Fibroblast of peridontal ligament (primary cell): Measurements from ENCODE around the gene PREX1.
"Not testable (repeated sequence)": the region's sequence is repeated elsewhere in the genome, so short reads cannot be mapped to it uniquely, and the experiment has no call there.

Experiments used
- DNase-seq: peaks from one replicate; pipeline ENCODE4 v3.0.0-alpha.2; 2010; ENCODE audit errors: extremely low read depth

The PREX1 gene

GRCh38 chr20:48827855-48828733, at the start of gene PREX1:
PREX1 (minus strand) TSS chr20:48827999; CDS start chr20:48827860, 139 bp downstream.
- peak; percentile 64 for DNase-seq

GRCh38 chr20:48877304-48877703, 49.5 kb upstream of the PREX1 start:
- DNase-seq = no peak

- peak; percentile 31 for DNase-seq
Measured at GRCh38 chr20:48875914-48876240, 48.1 kb upstream of the PREX1 start.

- no peak for DNase-seq
Measured at GRCh38 chr20:48875233-48875913, 47.6 kb upstream of the PREX1 start.

- DNase-seq = not testable (repeated sequence)
Measured at GRCh38 chr20:48869442-48869841, 41.6 kb upstream of the PREX1 start.

DNA sequence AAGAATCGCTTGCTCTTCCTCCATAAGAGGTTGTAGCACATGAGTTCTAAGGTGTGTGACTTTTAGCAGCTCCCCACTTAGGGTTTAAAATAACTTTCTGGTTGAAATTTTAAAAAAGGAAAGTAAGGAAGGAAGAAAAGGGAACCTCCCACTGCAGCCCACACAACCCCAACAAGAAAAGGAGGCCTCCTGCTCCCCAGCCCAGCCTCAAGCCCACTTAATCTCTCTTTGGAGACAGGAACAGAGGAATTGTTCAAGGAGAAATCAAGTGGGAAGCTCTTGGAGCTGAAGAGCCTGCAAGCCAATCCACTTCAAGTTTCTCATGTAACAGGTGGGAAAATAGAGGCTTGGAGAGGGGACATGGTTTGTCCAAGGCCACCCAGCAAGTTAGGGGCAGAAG, 39.1 kb upstream of the PREX1 start:
- no peak for DNase-seq

DNA sequence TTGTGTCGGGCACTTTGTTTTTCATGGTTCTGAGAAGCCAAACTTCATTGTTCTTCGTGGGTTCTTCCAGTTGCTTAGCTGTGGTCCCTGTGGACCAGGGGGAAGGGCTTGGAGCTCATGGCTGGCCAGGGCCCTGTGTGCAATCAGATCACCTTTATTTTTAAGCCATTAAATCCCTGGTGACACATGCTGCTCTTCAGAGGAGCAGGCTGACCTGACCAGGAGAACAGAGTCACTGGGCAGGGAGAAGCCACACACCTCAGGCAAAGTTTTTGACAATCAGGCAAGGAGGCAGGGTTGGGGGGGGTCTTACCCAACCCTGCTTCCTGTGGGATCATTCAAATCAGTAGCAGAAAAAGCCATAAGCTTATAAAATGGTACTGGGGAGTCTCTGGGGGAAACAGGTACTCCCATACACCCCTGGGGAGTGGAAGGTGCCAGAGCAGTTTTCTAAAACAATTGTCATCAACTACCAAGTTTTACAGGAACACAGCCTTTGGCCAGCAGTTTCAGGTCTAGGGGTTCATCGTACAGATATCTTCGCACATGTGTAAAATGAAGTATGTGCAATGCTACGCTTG, 37.0 kb upstream of the PREX1 start:
- DNase-seq = no peak

DNA sequence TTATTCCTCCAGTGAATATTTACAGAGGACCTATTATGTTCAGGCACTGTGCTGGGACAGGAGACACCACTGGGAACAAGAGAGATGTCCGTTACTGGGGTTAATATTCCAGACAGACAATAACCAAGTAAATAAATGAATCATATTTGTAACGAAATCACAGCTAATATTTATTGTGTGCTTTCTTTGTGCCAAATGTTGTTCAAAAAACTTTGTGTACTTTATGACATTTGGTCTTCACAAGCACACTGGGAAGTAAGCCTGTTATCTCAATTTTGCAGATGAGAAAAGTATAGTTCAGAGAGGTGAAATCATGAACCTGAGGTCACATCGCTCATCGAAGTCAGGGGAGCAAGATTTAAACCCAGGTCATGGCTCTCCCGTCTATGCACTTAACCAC, 36.5 kb upstream of the PREX1 start:
- DNase-seq = no peak

- DNase-seq = no peak
Measured at GRCh38 chr20:48862279-48862678, 34.5 kb upstream of the PREX1 start.

- DNase-seq = no peak
Measured at GRCh38 chr20:48861444-48861843, 33.6 kb upstream of the PREX1 start.

- DNase-seq = no peak
Measured at GRCh38 chr20:48858075-48858790, 30.4 kb upstream of the PREX1 start.

DNA sequence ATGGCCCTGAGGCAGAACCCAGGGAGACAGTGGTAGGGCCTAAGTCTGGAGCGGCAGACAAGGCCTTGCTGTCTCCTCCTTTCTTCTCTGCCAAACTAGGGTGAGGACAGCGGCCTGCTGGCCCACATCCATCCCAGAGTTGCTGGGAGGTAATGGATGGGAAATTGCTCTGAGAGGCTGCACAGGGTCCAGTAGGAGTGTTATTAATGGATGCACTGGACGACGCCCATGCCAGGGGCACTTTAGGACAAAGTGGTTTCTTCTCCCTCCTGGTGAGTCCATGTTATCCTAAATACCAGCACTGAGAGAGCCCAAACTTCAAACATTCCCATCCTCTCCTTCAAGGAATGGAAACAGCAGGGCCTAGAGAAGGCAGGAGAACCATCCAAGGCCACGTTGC, 28.3 kb upstream of the PREX1 start:
- DNase-seq = no peak

DNA sequence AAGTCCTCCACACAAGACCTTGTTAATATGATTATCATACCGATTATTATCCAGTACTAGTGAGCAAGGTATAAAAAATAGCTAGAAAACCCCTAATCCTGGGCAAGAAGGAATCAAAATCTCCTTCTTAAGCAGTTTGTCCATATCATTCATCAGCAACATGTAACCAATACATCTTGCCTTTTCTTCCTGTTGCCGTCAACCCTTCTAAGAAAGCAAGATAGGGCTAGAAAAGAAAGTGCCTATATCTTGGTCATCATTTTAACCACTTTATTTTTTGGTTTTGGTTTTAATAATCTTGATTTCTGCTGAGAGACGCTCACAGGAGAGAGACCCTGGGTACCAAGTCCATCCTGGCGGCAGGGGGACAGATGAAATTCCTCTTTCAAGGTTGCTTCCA, 27.2 kb upstream of the PREX1 start:
- no peak for DNase-seq

- DNase-seq = no peak
Measured at GRCh38 chr20:48852609-48853008, 24.8 kb upstream of the PREX1 start.

- no peak for DNase-seq
Measured at GRCh38 chr20:48851579-48851978, 23.8 kb upstream of the PREX1 start.

GRCh38 chr20:48850977-48851299, 23.1 kb upstream of the PREX1 start:
- DNase-seq = no peak

DNA sequence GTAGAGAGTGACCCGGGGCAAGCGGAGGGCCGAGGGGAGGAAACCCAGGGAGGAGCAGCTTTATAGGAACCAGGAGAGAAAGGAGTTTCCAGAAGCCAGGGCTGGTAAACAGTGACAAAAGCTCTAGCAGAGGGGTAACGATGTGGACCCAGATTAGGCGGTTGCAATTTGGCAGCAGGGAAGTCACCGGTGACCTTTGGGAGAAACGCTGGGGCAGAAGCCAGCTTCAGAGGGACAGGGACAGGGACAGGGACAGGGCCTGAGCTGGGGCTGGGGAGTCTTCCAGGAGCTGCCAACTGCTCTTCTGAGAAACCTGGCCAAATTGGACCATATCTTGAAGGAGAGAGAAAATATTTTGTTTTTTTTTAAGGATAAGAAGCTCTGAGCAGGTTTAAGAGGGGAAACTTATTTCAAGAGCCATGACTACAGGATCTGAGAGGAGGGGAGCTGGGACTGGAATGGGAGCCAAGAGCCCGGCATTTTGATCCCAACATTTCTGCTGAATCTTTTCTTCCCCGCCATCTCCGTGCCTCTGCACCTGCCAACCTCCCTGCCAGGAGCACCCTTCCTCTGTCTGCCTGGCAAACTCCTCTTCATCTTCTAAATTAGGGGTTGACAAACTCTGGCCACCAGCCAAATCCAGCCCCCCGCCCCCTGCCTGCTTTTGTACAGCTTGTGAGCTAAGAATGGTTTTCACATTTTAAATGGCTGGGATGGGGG, 22.6 kb upstream of the PREX1 start:
- DNase-seq = no peak

DNA sequence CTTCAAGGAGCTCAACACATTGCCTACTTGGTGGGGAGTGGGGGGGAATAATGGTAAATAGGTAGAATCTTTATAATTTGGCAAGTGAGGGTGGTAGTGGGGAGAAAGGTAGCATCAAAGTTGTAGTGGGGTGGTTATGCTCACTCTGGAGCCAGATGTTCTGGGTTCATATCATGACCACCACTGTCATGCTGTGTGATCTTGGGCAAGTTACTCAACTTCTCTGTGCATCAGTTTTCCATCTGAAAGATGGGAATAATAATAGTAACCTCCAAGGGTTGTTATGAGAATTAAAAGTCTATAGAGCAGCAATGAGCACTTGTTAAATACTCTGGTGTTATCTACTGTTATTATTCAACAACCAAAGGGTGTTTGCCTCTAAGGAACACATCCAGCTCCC, 22.0 kb upstream of the PREX1 start:
- no peak for DNase-seq

GRCh38 chr20:48849299-48849698, 21.5 kb upstream of the PREX1 start:
- no peak for DNase-seq

- DNase-seq = no peak
Measured at GRCh38 chr20:48847498-48848205, 19.9 kb upstream of the PREX1 start.
